SKM-1 (cell line): Measurements from ENCODE around the gene PACS2.

Experiments used
- DNase-seq: peaks from one replicate; lab custom pipeline; 2025; ENCODE audit not compliant: unreplicated experiment; lab: John Stamatoyannopoulos, UW

The PACS2 gene

GRCh38 chr14:105367116-105368031, 52.8 kb downstream of the PACS2 start:
- no peak for DNase-seq

DNA sequence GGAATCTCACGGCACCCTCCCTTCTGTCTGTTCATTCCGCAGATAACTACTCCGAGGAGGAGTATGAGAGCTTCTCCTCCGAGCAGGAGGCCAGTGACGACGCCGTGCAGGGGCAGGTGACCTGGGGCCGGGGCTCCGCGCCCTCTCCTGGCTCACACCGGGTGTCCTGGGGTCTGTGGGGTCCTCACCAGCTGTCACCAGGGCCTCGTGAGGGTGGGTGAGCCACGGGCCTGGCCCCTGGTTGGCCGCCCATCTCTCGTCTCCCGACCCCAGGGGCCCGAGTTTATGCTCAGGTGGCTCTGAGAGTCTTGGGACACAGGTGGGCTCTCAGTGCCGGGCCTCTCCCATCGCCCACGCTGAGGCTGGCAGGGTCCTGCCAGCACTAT, 53.5 kb downstream of the PACS2 start:
- DNase-seq: no peak

GRCh38 chr14:105368426-105368825, 53.9 kb downstream of the PACS2 start:
- no peak for DNase-seq

- no peak for DNase-seq
These were observed 54.5 kb downstream of the PACS2 start for GRCh38 chr14:105368910-105369652.

GRCh38 chr14:105369653-105370040, 55.1 kb downstream of the PACS2 start:
- DNase-seq: no peak

GRCh38 chr14:105374389-105374788, 59.8 kb downstream of the PACS2 start:
- no peak for DNase-seq

DNA sequence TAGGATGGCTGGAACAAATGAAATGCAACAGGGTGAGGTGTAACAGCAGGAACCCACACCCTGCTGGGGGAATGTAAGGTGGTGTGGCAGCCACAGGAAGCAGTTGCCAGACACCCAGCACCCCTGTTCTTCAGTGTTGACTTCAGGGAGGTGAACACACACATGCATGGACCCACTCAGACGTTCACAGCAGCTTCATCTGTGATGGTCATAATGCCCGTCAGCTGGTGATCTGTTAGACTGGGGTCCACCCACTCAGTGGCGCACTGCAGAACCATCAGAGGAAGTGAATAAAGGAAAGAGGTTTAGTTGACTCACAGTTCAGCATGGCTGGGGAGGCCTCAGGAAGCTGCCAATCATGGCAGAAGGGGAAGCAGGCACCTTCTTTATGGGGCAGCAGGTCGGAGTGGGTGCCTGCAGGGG, 61.1 kb downstream of the PACS2 start:
- DNase-seq: peak; percentile 2

DNA sequence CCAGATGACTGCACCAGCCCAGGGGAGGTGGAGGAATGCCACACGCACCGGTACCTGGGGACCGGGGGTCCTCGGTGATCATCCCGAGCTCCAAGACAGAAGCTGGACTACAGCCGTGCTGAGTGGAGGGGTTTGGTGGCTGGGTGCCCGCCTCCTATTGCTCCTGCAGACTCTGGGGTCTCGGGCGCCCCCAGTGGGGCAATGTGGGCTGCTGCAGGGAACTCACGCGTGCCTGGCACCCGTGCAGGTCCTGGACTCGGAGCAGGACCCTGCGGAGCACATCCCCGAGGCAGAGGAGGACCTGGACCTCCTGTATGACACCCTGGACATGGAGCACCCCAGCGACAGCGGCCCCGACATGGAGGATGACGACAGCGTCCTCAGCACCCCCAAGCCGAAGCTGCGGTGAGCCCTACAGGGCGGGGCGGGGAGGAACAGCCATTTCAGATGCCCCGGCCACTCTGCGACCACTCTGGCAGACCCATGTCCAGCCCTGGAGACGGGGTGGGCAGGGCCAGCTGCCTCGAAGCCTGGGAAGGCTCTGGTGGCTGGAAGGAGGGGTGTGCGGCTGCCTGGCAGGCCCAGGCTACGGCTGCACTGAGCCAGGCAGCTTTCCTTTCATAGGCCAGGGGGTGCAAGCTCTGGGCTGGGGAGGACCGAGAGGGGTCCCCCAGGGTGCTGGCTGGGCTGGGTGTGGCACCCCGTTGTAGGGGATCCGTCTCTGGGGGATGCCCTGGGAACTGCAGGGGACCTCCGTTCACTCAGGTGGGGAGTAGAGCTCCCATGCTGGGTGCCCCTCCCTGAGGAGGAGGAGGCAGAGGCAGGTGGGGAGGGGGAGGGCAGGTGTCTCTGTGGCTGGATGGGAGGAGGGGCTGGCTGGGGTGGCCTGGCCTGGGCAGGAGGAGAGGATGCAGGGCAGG, 62.2 kb downstream of the PACS2 start:
- DNase-seq: no peak

DNA sequence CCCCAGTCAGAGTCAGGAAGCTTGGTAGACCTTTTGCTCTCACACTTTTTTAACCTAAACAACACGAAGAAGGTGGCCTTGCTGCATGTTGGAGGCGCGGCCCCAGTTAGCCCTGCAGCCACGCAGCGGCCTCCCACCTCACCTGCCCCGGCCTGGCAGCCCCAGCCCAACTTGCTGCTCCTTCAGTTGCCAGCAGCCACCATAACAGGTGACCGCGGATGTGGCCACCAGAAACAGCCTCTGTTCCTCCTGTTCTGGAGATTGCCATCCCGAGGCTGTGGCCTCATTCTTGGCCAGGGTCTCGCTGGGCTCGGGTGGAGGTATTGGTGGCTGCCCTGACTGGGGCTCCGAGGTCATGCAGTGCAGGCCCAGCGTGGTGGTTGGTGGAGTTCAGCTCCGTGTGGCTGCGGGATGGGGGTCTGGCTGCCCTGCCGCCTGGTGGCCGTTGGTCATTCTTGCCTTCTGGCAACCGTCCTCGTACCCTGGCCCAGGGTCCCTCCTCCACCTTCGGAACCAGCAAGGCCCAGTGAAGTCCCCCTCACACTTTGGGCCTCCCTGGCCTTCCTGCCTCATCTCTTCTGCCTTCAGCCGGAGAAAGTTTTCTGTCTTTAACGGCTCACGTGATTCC, 63.1 kb downstream of the PACS2 start:
- no peak for DNase-seq

DNA sequence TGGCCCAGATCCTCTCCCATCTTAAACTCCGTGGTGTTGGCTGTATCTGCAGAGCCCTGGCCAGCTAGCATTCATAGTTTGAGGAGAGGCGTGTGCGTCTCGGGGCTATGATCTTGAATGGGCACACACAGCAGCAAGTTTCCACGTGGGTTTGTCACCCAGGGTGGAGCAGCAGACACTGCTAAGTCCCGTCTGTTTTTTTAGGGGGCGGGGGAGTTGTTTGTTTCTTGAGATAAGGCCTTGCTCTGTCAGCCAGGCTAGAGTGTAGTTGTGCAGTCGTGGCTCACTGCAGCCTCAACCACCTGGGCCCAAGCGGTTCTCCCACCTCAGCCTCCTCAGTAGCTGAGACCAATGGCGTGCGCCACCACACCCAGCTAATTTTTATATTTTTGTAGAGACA, 63.7 kb downstream of the PACS2 start:
- no peak for DNase-seq

GRCh38 chr14:105378873-105379685, 64.5 kb downstream of the PACS2 start:
- DNase-seq: no peak

- DNase-seq: no peak
These were observed 65.4 kb downstream of the PACS2 start for GRCh38 chr14:105379946-105380345.

GRCh38 chr14:105380756-105381155, 66.2 kb downstream of the PACS2 start:
- DNase-seq: no peak

DNA sequence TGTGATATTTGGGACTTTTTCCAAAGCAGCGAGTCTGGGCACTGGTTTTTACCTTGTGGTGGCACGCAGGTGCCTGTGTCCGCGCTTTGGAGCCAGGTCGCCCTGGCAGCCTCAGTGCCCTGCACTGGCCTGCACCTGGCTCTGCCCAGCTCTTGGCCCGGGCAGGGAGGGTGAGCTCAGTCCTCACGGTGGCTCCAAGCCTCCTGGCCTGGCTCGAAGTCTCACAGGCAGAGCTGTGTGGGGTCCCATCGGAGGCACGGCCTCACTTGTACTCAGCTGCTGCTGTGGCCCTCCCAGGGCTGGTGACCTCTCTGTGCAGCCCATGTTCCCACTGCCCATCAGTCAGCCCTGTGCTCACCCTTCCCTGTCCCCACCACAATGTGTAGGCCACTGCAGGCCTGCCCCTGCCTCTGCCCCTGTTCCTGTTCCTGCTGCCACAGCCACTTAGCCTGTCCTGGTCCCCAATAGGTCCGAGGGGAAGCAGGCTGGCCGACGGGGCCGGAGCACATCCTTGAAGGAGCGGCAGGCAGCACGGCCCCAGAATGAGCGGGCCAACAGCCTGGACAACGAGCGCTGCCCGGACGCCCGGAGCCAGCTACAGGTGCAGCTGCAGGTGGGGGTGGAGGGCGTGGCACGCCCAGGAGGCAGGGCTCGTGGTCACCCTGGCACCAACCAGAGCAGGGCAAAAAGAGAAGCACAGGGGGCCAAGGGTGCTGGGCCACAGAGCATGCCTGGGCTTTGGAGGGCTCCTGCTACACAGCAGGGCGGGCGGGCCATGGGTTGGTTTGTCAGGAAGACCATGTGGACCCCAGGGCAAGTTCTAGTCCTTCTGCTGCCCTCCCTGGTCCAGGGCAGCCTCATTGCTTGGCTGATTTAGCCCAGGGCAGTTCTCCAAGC, 67.1 kb downstream of the PACS2 start:
- DNase-seq: no peak

- DNase-seq: no peak
These were observed 68.0 kb downstream of the PACS2 start for GRCh38 chr14:105382343-105383082.

GRCh38 chr14:105383083-105383730, 68.7 kb downstream of the PACS2 start:
- no peak for DNase-seq

- no peak for DNase-seq
These were observed 69.6 kb downstream of the PACS2 start for GRCh38 chr14:105384041-105384557.
